Pulmonary artery endothelial cell (primary cell): ENCODE results near the gene COX6A2. TPM values are rescaled to one million over a fixed set of nuclear protein-coding genes. Genes with fewer than 3 reads are reported as not detected.
A peak's percentile ranks its signal among the peaks of the same experiment; 100 is the strongest.

Experiments used
- DNase-seq: peaks from one replicate; pipeline ENCODE4 v3.0.0-alpha.2; 2011; ENCODE audit warnings: low read depth, low spot score
- total RNA-seq: library from RNA; depleted of rRNA; stranded (reverse); fragments of >200 nt; gene quantifications from 2 replicates; pipeline ENCODE4 v1.2.3, GENCODE V29; 2014

COX6A2 gene
- not detected in 2 replicates for total RNA-seq

DNA sequence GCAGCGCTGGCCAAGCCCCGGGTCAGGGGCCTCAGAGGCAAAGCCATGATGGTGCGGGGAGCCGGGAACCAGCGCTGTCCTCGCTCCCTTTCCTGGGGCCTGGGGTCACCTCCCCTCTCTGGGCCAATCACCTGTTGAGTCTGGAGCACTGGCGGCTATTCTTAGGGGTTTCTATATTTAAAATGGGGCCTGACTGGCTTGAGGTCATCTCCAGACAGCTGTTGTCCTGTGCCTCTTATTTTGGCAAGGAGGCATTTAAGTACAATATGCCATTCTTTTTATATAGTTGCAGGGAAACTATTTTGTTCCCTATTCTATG is at the start of gene COX6A2:
COX6A2 (minus strand) TSS at position 82 of the 319 bp plus-strand sequence; CDS start at position 47, 35 bp downstream.
- DNase-seq: no peak

DNA sequence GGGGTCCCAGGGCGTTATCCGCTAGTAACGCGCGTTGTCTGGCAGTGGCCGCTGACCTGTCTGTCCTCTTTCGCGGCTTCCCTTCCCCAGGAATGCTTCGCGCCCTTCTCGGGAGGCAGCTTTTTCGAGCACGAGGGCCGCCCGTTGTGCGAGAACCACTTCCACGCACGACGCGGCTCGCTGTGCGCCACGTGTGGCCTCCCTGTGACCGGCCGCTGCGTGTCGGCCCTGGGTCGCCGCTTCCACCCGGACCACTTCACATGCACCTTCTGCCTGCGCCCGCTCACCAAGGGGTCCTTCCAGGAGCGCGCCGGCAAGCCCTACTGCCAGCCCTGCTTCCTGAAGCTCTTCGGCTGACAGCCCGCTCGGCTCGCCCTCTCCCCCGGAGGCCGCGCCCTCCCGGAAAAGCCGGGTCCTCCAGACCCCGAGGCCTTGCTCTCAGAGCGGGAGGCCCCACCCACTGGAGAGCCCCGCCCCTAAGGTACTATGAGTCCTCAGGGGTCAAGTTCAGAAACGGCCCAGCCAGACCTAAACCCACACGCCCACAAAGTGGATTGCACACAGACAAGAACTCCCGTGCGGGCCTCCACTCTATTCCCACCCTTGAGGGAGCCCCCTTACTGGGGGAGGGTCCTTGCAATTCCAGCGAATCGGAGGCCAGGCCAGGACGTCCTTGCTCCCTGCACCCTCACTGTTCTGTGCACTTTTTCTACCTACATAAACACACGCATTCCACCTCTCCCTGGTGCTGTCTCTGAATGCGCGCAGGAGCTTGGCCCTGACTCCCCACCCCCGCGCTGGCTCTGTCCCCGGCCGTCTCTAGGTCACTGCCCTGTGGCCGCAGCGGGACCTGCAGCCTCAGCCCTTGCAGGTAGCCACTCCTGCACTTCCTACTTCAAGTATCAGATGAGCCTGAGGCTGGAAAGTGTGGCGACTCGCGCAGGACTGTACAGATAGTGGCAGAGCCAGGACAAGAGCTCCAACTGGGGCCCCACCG is 49.4 kb upstream of the COX6A2 start:
- DNase-seq: no peak

DNA sequence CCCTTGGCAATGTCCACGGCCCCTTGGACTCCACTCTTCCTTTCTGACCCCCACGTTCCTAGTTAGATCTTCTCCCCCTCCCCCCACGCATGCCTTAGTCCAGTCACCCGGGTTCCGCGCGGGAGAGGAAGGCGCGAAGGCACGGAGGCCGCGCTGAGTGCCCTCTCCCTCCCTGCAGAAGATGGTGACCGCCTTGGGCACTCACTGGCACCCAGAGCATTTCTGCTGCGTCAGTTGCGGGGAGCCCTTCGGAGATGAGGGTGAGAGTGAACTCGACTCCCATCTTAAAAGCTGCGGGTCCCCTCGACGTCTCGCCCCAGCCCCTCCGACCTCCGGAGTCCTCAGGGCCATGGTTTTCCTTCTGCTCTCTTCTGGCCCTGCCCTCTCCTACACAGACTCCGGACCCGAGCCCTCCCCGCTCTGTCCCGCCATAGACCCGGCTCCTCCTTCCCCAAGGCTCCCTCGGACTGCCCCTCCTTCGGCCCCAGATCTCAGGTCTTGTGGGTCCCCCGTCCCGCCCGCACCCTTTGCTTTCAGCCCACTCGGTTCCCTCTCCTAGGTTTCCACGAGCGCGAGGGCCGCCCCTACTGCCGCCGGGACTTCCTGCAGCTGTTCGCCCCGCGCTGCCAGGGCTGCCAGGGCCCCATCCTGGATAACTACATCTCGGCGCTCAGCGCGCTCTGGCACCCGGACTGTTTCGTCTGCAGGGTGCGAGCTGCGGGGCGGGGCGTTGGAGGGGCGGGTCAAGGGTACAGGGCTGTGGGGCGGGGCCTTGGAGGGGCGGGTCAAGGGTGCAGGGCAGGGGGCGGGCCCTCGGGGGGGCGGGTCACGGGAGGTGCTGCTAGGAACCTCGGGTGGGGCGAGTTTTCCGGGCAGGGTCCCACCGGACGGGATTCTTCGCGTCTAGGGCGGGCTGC is 48.4 kb upstream of the COX6A2 start:
- DNase-seq: no peak

DNA sequence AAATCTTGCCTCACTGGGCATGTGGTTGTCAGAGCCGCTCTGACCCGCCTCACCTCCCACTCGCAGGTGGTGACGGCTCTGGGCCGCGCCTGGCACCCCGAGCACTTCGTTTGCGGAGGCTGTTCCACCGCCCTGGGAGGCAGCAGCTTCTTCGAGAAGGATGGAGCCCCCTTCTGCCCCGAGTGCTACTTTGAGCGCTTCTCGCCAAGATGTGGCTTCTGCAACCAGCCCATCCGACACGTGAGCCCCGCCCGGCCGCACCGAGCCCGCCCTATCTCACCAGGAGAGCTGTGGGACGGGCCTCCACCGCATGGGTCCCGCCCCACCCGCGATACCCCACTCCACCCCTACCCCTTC is 47.8 kb upstream of the COX6A2 start:
- DNase-seq: no peak

DNA sequence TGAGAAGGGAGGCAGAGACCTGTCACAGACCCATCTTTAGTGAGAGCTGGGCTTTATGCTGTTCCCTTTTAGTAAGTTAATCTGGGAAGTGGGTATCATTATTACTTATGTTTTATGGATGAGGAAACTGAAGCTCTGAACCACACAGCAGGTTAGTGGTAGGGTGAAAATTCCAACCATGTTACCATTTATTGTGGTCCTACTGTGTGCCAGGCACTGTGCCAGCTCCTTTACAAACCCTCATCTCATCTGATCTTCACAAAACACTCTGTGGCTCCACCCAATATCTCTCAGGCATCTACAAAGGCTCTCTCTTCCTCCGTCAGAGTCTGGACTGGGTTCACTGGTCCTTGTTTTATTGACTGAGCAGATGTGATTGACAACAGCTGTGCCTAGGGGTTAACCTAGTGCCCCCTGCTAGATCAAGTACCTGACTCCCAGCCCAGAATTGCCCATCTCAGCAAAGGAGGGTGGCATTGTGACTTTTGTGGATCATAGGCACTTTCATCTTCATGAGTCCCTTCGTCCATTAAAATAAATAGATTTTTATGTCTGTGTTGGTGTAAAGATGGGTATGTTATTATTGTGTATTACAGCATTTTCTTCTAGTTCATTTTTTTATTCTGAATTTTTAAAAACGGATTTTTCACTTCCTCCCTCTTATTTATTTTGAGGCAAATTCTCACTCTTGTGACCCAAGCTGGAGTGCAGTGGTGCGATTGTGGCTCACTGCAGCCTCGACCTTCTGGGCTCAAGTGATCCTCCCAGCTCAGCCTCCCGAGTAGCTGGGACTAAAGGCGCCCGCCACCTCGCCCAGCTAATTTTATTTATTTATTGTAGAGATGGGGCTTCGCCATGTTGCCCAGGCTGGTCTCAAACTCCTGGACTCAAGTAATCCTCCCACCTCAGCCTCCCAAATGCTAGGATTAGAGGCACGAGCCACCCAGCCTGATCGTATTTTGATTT is 46.9 kb upstream of the COX6A2 start:
- no peak for DNase-seq

DNA sequence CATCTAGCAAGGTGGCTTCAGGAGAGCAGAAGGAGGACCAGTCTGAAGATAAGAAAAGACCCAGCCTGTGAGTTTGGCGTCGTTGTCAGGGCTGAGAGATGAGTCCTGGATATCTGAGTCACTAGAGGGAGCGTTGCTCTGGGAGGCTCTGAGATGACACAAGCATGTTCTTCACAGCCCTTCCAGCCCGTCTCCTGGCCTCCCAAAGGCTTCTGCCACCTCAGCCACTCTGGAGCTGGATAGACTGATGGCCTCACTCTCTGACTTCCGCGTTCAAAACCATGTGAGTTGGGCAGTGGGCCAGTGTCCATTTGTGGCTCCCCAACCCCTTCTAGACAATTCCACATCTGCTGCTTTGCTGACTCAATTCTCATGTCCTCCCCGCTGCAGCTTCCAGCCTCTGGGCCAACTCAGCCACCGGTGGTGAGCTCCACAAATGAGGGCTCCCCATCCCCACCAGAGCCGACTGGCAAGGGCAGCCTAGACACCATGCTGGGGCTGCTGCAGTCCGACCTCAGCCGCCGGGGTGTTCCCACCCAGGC is 46.1 kb upstream of the COX6A2 start:
- DNase-seq: no peak

DNA sequence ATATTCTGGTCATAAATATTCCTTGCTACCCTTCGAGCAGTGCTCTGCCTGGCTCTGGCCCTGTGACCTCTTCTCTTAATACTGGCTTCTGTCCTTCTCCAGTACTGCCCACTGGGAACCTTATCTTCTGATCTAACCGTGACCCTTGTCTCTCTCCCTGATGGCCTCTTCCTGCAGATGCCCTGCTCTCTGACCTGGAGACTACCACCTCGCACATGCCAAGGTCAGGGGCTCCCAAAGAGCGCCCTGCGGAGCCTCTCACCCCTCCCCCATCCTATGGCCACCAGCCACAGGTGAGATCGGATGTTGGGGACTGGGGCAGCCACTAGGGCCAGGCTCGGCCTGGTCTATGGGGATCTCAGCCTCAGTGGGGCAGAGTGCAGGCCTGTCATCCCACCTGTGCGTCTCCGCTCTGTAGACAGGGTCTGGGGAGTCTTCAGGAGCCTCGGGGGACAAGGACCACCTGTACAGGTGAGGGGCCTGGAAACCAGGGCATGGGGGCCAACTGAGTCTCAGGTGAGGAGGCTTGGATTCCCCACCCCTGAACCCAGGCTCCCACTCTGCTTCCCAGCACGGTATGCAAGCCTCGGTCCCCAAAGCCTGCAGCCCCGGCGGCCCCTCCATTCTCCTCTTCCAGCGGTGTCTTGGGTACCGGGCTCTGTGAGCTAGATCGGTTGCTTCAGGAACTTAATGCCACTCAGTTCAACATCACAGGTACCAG is 45.3 kb upstream of the COX6A2 start:
- no peak for DNase-seq

DNA sequence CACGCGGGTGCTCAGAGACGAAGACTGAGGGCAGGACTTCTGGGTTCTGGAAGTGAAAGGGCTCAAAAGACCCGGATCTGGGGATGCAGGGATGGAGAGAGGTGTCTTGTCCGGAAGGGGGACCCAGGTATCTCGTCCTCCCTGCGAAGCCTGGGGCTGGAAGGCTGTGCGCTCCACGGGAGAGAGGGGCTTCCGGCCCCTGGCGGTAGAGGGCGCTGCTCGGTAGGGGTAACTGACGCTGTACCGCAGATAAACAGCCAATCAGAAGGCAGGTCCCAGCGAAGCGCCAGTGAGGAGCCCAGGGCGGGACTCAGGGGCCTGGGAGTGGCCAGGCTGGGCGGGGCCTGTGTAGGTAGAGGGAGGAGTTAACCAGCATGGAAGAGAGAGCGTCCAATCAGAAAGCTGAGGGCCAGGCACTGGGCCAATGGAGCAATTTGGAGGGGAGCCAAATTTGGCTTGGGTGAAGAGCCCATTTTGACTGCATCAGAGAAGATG is 44.6 kb upstream of the COX6A2 start:
- DNase-seq: peak; percentile 69

DNA sequence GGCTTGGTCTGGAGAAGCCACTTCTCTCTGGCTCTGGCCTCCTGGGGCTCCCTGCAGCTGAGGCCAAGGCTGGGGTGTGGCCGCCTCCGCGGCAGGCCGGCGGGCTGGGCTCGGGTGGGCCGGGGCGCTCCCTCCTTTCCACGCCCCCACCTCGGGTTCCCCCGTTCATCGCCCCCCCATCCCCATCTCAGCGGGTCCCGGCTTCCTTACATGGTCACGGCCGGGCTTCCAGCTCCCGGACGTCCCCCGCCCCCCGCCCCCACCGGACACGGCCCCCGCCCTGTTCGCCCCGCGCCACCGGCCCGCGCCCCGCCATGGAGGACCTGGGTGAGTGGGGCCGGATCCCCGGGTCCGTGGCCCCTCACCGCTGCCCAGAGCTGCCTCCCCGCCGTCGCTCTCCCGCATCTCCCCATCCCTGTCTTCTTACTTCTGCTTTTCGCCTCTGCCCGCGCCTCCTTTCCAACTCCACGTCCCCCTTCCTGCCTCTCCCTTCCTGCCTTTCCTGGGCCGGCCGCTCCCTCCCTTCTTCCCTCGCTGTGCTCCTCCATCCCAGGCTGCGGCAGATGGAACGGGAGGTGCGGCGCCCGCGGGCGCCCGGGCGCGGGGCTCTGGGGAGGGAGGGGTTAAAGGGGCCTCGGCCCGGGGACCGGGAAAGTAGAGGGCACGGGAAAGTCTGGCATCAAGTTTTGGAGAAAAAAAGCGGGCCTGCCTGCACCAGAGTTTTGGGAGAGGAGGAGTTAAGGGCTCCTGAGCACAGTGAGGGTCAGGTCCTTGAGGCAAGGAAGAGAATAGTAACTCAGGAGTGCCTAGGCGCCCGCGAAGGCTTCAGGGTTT is 43.9 kb upstream of the COX6A2 start, which contains the start of gene TGFB1I1:
TGFB1I1 (plus strand) TSS at position 278 of the 834 bp plus-strand sequence; CDS start at position 315, 37 bp downstream.
- DNase-seq: peak; percentile 45

DNA sequence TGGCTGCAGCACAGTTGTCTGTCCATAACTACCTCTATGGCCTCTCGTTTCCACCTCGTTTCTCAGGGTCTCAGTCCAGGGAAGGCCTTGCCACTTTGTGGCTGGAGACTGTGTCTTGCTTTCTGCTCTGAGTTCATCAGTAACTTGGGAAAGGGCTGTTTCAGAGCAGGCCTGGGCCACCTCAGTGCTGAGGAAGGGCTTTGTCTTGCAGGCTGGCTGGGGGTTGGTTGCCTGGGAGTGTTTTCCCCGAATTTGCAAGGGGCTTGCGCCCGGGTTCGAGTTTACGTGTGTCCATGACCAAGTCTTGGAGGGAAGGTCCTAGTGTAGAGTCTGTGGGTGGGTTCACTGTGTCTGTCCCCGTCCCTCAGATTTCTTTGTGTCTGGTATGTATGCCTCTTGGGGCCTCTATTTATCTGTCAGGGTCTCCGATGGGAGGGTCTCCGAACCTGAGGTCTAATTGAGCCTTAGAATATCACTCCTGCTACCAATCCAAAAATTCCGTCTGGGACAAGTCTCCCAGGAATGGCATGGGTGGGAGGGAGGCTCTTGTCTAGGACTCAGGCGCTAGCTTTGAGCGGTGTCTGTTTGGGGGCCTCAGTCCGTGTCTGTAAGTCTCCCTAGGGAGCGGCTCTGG is 43.2 kb upstream of the COX6A2 start:
- DNase-seq: no peak

DNA sequence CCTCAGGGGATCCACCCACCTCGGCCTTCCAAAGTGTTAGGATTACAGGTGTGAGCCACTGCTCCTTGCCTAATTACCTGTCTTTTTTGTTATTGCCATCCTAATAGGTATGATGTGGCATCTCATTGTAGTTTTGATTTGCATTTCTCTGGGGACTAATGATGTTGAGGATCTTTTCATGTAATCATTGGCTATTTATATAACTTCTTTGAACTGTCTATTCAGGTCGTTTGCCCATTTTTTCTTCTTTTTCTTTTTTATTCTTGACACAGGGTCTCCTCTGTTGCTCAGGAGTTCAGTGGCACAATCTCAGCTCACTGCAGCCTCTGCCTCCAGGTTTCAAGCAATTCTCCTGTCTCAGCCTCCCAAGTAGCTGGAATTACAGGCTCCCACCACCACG is 42.5 kb upstream of the COX6A2 start:
- DNase-seq: no peak

DNA sequence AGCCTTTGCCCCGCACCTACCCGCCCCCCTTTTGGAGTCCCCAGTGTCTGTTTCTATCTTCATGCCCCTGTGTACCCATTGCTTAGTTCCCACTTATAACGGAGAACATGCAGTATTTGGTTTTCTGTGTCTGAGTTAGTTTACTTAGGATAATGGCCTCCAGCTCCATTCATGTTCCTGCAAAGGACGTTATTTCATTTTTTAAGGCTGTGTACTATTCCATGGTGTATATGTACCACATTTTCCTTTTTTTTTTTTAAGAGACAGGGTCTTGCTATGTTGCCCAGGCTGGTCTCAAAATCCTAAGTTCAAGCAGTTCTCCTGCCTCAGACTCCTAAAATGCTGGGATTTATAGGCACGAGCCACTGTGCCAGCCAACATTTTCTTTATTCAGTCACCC is 39.7 kb upstream of the COX6A2 start:
- no peak for DNase-seq

DNA sequence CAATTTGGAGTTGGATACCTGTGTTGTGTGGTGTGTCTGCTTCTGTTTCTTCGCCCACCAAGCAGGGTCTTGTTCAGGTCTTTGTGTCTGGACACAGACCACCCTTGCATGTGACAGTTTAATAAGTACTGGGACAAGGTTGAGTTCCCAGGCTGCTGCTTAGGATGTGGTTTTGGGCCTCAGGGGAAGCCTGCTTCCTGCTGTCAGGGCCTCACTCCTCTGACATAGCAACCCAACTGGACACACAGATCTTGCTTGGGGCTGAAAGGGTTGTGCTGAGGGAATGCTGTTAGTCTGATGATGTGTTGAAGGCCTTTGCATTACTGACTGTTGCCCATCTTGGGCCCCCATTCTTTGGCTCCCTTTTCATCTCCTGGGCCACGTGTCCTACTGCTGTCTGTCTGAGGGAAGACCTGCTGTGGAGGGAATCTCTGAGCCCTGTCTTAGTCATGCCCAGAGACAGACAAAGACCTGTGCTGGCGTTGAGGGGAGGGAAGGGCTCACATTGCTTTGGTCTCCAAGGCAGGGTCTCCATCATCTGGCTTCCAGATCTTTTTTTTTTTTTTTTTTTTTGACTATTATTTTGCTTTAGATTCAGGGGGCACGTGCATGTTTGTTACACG is 39.1 kb upstream of the COX6A2 start:
- DNase-seq: no peak

DNA sequence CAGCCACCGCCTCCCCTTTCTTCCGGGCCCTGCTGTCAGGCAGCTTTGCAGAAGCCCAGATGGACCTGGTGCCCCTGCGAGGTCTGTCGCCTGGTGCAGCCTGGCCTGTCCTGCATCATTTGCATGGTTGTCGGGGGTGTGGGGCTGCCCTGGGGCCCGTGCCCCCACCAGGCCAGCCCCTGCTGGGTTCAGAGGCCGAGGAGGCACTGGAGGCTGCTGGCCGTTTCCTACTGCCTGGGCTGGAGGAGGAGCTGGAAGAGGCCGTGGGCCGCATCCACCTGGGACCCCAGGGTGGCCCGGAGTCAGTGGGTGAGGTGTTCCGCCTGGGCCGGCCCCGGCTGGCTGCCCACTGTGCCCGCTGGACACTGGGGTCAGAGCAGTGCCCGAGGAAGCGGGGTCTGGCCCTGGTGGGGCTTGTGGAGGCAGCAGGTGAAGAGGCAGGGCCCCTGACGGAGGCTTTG is 38.3 kb upstream of the COX6A2 start:
- no peak for DNase-seq

DNA sequence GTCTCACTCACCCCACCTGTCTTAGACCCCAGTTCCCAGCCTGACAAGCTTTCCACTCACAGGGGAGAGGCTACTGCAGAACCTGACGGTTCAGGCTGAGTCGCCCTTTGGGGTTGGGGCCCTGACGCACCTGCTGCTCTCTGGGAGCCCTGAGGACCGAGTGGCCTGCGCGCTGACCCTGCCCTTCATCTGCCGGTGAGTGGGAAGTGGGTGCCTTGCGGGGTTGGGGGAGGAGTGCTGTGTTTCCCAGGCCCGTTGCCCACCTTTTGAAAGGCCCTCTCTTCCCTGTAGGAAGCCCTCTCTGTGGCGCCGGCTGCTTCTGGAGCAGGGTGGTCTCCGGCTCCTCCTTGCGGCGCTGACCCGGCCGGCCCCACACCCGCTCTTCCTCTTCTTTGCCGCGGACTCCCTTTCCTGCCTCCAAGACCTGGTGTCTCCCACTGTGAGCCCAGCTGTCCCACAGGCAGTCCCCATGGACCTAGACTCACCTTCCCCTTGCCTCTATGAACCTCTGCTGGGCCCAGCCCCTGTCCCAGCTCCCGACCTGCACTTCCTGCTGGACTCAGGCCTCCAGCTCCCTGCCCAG is 37.7 kb upstream of the COX6A2 start:
- no peak for DNase-seq

DNA sequence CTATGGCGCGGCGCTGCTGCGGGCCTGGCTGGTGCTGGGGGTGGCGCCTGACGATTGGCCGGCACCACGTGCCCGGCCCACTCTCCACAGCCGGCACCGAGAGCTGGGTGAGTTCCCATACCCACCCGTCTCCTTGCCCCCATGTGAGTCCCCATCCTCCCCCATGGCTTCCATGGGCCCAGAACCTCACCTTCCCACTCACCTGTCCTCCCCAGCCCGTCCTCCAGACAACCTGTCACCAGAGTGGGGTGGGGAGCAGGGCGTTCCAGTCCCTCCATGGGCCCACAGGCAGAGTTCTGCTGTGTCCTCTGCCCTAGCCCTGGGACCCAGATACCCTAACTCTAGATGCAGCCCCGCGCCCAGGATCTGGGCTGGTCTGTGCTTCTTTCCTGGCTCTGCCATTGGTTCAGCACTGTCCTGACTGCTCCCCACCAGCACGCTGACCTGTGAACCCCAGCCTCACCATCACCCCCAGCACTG is 36.7 kb upstream of the COX6A2 start:
- DNase-seq: no peak

DNA sequence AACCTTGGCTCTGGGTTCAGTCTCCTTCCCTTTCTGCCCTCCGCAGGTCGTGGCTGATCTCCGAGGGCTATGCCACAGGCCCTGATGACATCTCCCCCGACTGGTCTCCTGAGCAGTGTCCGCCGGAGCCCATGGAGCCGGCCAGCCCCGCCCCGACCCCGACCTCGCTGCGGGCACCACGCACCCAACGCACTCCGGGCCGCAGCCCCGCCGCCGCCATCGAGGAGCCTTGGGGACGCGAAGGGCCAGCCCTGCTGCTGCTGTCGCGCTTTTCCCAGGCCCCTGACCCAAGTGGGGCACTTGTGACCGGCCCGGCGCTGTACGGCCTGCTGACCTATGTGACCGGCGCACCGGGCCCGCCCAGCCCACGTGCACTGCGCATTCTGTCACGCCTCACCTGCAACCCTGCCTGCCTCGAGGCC is 36.2 kb upstream of the COX6A2 start:
- DNase-seq: no peak
